ENCODE data around the gene SCNN1A. TPM values are rescaled to one million over a fixed set of nuclear protein-coding genes. Genes with fewer than 3 reads are reported as not detected.
"Not testable (repeated sequence)": the region's sequence is repeated elsewhere in the genome, so short reads cannot be mapped to it uniquely, and the experiment has no call there.

Gene SCNN1A
- total RNA-seq, 1 donor from 2014 or later = not detected

- H3K27me3 ChIP-seq (ENCODE audit: control insufficient read depth in 3 of 3, insufficient read depth in 3 of 3, low read length in 3 of 3) = peaks cover 0 to 5% (median 0%) of the 10 kb centered on the region in 3 donors
- peak overlapping the region; percentile 61 for H3K27ac ChIP-seq (ENCODE audit: low read depth, low read length)
- peaks cover 34 to 40% (median 35%) of the 10 kb centered on the region in 3 donors for H3K4me1 ChIP-seq (ENCODE audit: control insufficient read depth in 3 of 3, insufficient read depth in 3 of 3, low read length in 3 of 3)
- H3K9ac ChIP-seq (ENCODE audit: low read depth in 1 of 3, low read length in 3 of 3) = peak overlapping the region in 1 of 3 donors; percentile 40
- H3K4me3 ChIP-seq (ENCODE audit: low read length in 3 of 3) = peak overlapping the region in 1 of 3 donors; percentile 15
- H3K9me3 ChIP-seq (ENCODE audit: control insufficient read depth in 3 of 3, low read length in 3 of 3) = no peaks in the 10 kb centered on the region
- no peaks in the 10 kb centered on the region for H3K36me3 ChIP-seq (ENCODE audit: control insufficient read depth in 3 of 3, insufficient read depth in 3 of 3, low read length in 3 of 3)
Observed at GRCh38 chr12:6347367-6348338, 27.7 kb downstream of the SCNN1A start.

DNA sequence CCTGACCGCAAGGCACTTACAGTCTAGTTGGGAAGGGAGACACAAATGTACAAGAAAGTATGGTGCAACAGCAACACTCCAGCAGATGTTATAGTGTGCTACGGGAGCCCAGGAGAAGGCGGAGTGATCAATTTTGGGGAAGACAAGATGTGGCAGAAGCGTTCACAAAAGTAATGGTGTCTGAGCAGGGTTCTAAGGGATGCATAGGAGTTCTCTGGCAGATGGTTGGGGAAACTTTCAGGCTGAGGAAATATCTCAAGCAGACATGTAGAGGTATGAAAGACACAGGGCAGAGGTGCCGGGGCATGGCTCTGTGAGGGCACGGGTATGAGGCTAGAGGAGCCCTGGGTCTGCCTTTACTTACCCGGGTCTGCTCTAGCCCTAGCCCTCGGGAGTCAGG, 28.4 kb downstream of the SCNN1A start:
- H3K27ac ChIP-seq (ENCODE audit: low read depth, low read length) = peak overlapping the region; percentile 61
- H3K4me3 ChIP-seq (ENCODE audit: low read length in 3 of 3) = no peak overlapping the region
- H3K4me1 ChIP-seq (ENCODE audit: control insufficient read depth in 3 of 3, insufficient read depth in 3 of 3, low read length in 3 of 3) = peaks cover 38 to 46% (median 40%) of the 10 kb centered on the region in 3 donors
- no peak overlapping the region for H3K9ac ChIP-seq (ENCODE audit: low read depth in 1 of 3, low read length in 3 of 3)
- peaks cover 0 to 5% (median 0%) of the 10 kb centered on the region in 3 donors for H3K27me3 ChIP-seq (ENCODE audit: control insufficient read depth in 3 of 3, insufficient read depth in 3 of 3, low read length in 3 of 3)
- H3K9me3 ChIP-seq (ENCODE audit: control insufficient read depth in 3 of 3, low read length in 3 of 3) = no peaks in the 10 kb centered on the region
- H3K36me3 ChIP-seq (ENCODE audit: control insufficient read depth in 3 of 3, insufficient read depth in 3 of 3, low read length in 3 of 3) = no peaks in the 10 kb centered on the region

DNA sequence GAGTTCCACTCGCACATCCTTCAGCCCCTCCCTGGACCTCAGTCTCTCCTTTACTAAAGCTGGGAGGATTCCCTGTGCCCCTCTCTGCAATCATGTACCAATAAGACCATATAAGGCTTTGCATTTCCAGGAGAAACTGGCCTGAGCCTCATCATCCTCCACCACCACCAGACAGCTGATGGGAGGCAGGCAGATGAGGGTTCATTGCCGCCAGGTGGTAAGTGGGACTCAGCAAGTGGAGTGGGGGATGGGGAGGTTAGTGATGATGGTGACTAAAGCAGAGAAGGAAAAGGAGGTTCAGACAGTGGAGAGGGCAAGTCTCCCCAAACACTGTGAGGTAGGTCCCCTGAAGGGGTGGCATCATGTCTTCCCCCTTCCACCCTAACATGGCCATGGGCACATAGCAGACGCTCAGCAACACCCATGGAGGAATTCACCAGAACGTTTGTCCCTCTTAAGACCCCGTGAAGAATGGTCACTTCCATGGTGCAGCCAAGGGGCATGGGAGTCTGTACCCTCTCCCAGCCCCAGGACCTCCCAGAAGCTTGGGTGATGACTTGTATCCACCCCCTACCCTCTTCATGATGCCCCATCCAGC, 29.0 kb downstream of the SCNN1A start:
- peaks cover 39 to 52% (median 41%) of the 10 kb centered on the region in 3 donors for H3K4me1 ChIP-seq (ENCODE audit: control insufficient read depth in 3 of 3, insufficient read depth in 3 of 3, low read length in 3 of 3)
- H3K9me3 ChIP-seq (ENCODE audit: control insufficient read depth in 3 of 3, low read length in 3 of 3) = no peaks in the 10 kb centered on the region
- peaks cover 0 to 2% (median 0%) of the 10 kb centered on the region in 3 donors for H3K36me3 ChIP-seq (ENCODE audit: control insufficient read depth in 3 of 3, insufficient read depth in 3 of 3, low read length in 3 of 3)
- peaks cover 0 to 5% (median 0%) of the 10 kb centered on the region in 3 donors for H3K27me3 ChIP-seq (ENCODE audit: control insufficient read depth in 3 of 3, insufficient read depth in 3 of 3, low read length in 3 of 3)
- H3K9ac ChIP-seq (ENCODE audit: low read depth in 1 of 3, low read length in 3 of 3) = no peak overlapping the region
- H3K27ac ChIP-seq (ENCODE audit: low read depth, low read length) = no peak overlapping the region
- no peak overlapping the region for H3K4me3 ChIP-seq (ENCODE audit: low read length in 3 of 3)

DNA sequence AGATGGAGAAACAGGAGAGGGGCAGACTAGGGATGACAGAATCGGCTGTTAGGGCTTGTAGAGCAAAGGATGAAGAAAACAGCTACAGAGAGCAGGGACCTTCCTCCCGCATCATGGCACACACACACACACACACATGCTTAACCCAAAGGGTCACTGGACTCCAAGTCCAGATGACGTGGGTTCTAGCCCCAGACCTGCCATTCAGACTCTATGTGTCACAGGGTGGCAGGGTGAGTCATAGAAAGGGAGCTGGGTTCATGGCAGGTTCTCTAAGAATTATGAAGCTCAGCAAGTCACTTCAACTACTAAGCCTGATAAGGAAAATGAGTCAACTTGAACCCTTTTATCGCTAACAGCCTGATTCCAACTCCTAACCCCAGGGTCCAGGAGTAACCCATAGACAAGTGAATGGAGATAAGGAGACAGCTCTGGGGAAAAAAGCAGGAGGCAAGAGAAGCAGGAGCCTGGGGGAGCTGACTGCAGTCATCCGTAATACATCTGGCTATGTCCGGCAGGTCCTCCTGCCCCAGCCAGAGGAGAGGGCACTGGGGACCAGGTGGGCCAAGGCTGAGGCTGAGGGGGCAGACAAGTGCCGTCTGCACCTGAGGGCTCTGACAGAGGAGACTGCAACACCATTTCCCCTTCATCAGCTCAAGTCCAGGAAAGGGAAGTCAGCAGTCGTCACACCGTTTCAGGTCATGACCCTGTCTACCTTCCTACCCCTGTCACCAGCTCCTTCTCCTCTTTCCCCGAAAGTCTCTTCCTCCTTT, 29.9 kb downstream of the SCNN1A start:
- peaks cover 0 to 2% (median 0%) of the 10 kb centered on the region in 3 donors for H3K36me3 ChIP-seq (ENCODE audit: control insufficient read depth in 3 of 3, insufficient read depth in 3 of 3, low read length in 3 of 3)
- no peak overlapping the region for H3K4me3 ChIP-seq (ENCODE audit: low read length in 3 of 3)
- no peak overlapping the region for H3K9ac ChIP-seq (ENCODE audit: low read depth in 1 of 3, low read length in 3 of 3)
- H3K9me3 ChIP-seq (ENCODE audit: control insufficient read depth in 3 of 3, low read length in 3 of 3) = no peaks in the 10 kb centered on the region
- peaks cover 0 to 5% (median 0%) of the 10 kb centered on the region in 3 donors for H3K27me3 ChIP-seq (ENCODE audit: control insufficient read depth in 3 of 3, insufficient read depth in 3 of 3, low read length in 3 of 3)
- peaks cover 39 to 57% (median 44%) of the 10 kb centered on the region in 3 donors for H3K4me1 ChIP-seq (ENCODE audit: control insufficient read depth in 3 of 3, insufficient read depth in 3 of 3, low read length in 3 of 3)
- no peak overlapping the region for H3K27ac ChIP-seq (ENCODE audit: low read depth, low read length)

DNA sequence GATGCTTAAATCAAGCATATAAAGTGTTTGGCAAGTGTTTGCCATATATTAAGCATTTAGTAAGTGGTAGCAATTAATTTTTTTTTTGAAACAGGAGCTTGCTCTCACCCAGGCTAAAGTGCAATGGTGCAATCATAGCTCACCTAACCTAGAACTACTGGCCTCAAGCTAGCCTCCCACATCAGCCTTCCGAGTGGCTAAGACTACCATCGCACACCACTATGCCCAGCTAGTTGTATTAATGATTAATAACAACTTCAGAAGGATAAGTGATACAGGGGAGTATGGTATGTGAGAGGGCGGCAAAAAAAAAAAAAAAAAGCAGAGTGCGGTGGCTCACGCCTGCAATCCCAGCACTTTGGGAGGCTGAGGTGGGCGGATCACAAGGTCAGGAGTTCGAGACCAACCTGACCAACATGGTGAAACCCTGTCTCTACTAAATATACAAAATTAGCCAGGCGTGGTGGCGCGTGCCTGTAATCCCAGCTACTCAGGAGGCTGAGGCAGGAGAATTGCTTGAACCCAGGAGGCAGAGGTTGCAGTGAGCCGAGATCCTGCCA, 31.2 kb downstream of the SCNN1A start:
- not testable (repeated sequence) for H3K27me3 ChIP-seq (ENCODE audit: control insufficient read depth in 3 of 3, insufficient read depth in 3 of 3, low read length in 3 of 3); H3K9me3 ChIP-seq (ENCODE audit: control insufficient read depth in 3 of 3, low read length in 3 of 3); H3K36me3 ChIP-seq (ENCODE audit: control insufficient read depth in 3 of 3, insufficient read depth in 3 of 3, low read length in 3 of 3); H3K4me3 ChIP-seq (ENCODE audit: low read length in 3 of 3); H3K9ac ChIP-seq (ENCODE audit: low read depth in 1 of 3, low read length in 3 of 3); H3K27ac ChIP-seq (ENCODE audit: low read depth, low read length)
- peaks cover 50 to 69% (median 53%) of the 10 kb centered on the region in 3 donors for H3K4me1 ChIP-seq (ENCODE audit: control insufficient read depth in 3 of 3, insufficient read depth in 3 of 3, low read length in 3 of 3)

DNA sequence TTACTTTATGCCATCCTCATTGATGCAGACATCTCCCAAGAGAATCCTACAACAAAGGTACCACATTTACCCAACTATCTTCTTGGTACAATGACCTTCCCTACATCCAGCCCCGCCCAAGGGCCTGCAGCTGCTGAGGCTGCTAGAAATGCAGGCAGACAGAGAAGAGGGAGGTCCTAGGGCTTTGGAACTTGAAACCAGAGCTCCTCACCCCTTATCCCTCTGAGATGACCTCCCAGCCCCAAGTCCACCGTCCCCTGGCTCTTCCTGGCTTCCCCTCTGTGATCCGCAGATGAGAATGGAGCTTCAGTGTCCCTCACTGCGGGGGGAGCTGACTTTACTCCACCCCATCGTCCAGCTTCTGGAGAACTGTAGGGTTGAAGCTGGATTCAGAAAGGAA, 31.8 kb downstream of the SCNN1A start:
- H3K9me3 ChIP-seq (ENCODE audit: control insufficient read depth in 3 of 3, low read length in 3 of 3) = no peaks in the 10 kb centered on the region
- H3K27me3 ChIP-seq (ENCODE audit: control insufficient read depth in 3 of 3, insufficient read depth in 3 of 3, low read length in 3 of 3) = peaks cover 0 to 5% (median 0%) of the 10 kb centered on the region in 3 donors
- peaks cover 0 to 4% (median 0%) of the 10 kb centered on the region in 3 donors for H3K36me3 ChIP-seq (ENCODE audit: control insufficient read depth in 3 of 3, insufficient read depth in 3 of 3, low read length in 3 of 3)
- peak overlapping the region in 1 of 3 donors; percentile 43 for H3K9ac ChIP-seq (ENCODE audit: low read depth in 1 of 3, low read length in 3 of 3)
- H3K4me3 ChIP-seq (ENCODE audit: low read length in 3 of 3) = peak overlapping the region in 1 of 3 donors; percentile 53
- peaks cover 57 to 76% (median 60%) of the 10 kb centered on the region in 3 donors for H3K4me1 ChIP-seq (ENCODE audit: control insufficient read depth in 3 of 3, insufficient read depth in 3 of 3, low read length in 3 of 3)
- peak overlapping the region; percentile 98 for H3K27ac ChIP-seq (ENCODE audit: low read depth, low read length)

- Histone ChIP-seq H3K27me3 (ENCODE audit: control insufficient read depth in 3 of 3, insufficient read depth in 3 of 3, low read length in 3 of 3) (peaks cover 0 to 2% (median 0%) of the 10 kb centered on the region in 3 donors), H3K9ac (ENCODE audit: low read depth in 1 of 3, low read length in 3 of 3) (peak overlapping the region; percentile 99 to 100 (median 100)), H3K4me1 (ENCODE audit: control insufficient read depth in 3 of 3, insufficient read depth in 3 of 3, low read length in 3 of 3) (peaks cover 61 to 79% (median 64%) of the 10 kb centered on the region in 3 donors), H3K4me3 (ENCODE audit: low read length in 3 of 3) (peak overlapping the region; percentile 96 to 97 (median 97)), H3K36me3 (ENCODE audit: control insufficient read depth in 3 of 3, insufficient read depth in 3 of 3, low read length in 3 of 3) (peaks cover 0 to 4% (median 0%) of the 10 kb centered on the region in 3 donors), H3K9me3 (ENCODE audit: control insufficient read depth in 3 of 3, low read length in 3 of 3) (no peaks in the 10 kb centered on the region), H3K27ac (ENCODE audit: low read depth, low read length) (peak overlapping the region; percentile 98)
Observed at GRCh38 chr12:6342140-6342889, 33.0 kb downstream of the SCNN1A start.

DNA sequence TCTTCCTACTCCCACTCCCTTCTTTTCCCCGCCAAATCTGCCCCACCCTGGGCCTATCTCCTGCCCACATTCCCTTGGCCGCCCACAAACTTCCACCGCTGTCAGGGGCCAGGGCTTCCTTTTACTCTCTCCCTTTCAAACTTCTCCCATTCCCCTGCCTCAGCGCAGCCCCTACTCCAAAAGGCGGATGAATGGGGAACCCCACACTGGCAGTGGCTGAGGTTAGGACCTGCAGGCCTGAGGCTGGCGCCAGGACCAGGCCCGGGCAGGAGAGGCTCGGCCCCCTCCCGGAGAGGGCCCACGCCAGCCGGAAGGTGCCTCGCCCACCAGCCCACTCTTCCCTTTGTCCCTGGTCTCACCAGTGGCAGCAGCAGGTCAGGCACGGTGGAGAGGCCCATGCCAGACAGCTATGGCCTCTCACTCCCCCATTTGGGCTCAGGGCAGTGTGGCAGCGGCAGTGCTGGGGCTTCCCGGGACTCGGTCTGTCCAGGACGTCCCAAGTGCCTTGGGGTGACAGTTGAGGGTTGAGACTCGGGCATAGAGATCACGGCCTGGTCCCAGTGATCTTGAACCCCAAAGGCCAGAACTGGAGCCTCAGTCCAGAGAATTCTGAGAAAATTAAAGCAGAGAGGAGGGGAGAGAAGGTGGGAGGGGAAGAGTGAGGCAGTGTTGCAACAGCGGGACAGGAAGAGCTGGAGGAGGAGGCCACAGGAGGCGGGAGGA, 33.8 kb downstream of the SCNN1A start, which contains the start of gene TNFRSF1A:
Gene TNFRSF1A (minus strand): TSS at position 660 of the 723 bp plus-strand sequence. CDS start 262 bp downstream, at position 398.
- Histone ChIP-seq H3K9me3 (ENCODE audit: control insufficient read depth in 3 of 3, low read length in 3 of 3) (no peaks in the 10 kb centered on the region), H3K4me3 (ENCODE audit: low read length in 3 of 3) (peak within 1 kb of the TSS; percentile 96 to 97 (median 97)), H3K9ac (ENCODE audit: low read depth in 1 of 3, low read length in 3 of 3) (peak within 1 kb of the TSS; percentile 99 to 100 (median 100)), H3K36me3 (ENCODE audit: control insufficient read depth in 3 of 3, insufficient read depth in 3 of 3, low read length in 3 of 3) (peaks cover 0 to 4% (median 0%) of the 10 kb centered on the region in 3 donors), H3K27me3 (ENCODE audit: control insufficient read depth in 3 of 3, insufficient read depth in 3 of 3, low read length in 3 of 3) (no peaks in the 10 kb centered on the region), H3K4me1 (ENCODE audit: control insufficient read depth in 3 of 3, insufficient read depth in 3 of 3, low read length in 3 of 3) (peaks cover 64 to 80% (median 65%) of the 10 kb centered on the region in 3 donors), H3K27ac (ENCODE audit: low read depth, low read length) (peak within 1 kb of the TSS; percentile 98)
